HT1080 (cell line): ENCODE data around the gene STARD6. TPM values are rescaled to one million over a fixed set of nuclear protein-coding genes. Genes with fewer than 3 reads are reported as not detected.
A peak's percentile ranks its signal among the peaks of the same experiment; 100 is the strongest.
"Not testable (repeated sequence)": the region's sequence is repeated elsewhere in the genome, so short reads cannot be mapped to it uniquely, and the experiment has no call there.

Source experiments
- DNase-seq: peaks from one replicate; pipeline ENCODE4 v3.0.0-alpha.2; 2015; ENCODE audit warnings: low read depth
- polyA plus RNA-seq, 2 experiments: library from polyadenylated mRNA; depleted of rRNA; stranded (reverse); fragments of >200 nt; gene quantifications; 2 replicates each; pipeline ENCODE4 v1.2.3, GENCODE V29; 2015
- total RNA-seq: library from RNA; depleted of rRNA; stranded (reverse); fragments of >200 nt; shearing (Covaris generic); gene quantifications from 2 replicates; pipeline ENCODE4 v1.2.3, GENCODE V29; 2014; rRNA removed

STARD6 gene
- not detected in 2 replicates for total RNA-seq
- 0.10 and 0.51 TPM in 2 replicates for polyA plus RNA-seq (2015; cell fraction: cytosol; rRNA removed)
- 0.35 TPM in 1 of 2 replicates, not detected in the other for polyA plus RNA-seq (2015; cell fraction: nucleus; rRNA removed)

- peak; percentile 92 for DNase-seq
Observed at GRCh38 chr18:54357660-54358494, at the start of gene STARD6, which contains the start of gene C18orf54. Gene STARD6, minus strand, starts transcription at chr18:54357858. Its CDS starts 3,285 bp downstream, at chr18:54354573. Gene C18orf54, plus strand, starts transcription at chr18:54357906. Its CDS starts 2,667 bp downstream, at chr18:54360573.

GRCh38 chr18:54405290-54405689, 47.6 kb upstream of the STARD6 start:
- DNase-seq: no peak

GRCh38 chr18:54396760-54397159, 39.1 kb upstream of the STARD6 start:
- DNase-seq: no peak

GRCh38 chr18:54393648-54394294, 36.1 kb upstream of the STARD6 start:
- DNase-seq: no peak

- DNase-seq: peak; percentile 70
Observed at GRCh38 chr18:54392543-54393023, 34.9 kb upstream of the STARD6 start.

GRCh38 chr18:54390838-54391237, 33.2 kb upstream of the STARD6 start:
- DNase-seq: no peak

GRCh38 chr18:54389143-54389505, 31.5 kb upstream of the STARD6 start:
- DNase-seq: no peak

- DNase-seq: peak; percentile 96
Observed at GRCh38 chr18:54388203-54389142, 30.8 kb upstream of the STARD6 start.

GRCh38 chr18:54387631-54388030, 30.0 kb upstream of the STARD6 start:
- DNase-seq: peak; percentile 70

- not testable (repeated sequence) for DNase-seq
Observed at GRCh38 chr18:54386800-54387495, 29.3 kb upstream of the STARD6 start.

GRCh38 chr18:54386043-54386442, 28.4 kb upstream of the STARD6 start:
- no peak for DNase-seq

- DNase-seq: no peak
Observed at GRCh38 chr18:54382733-54383252, 25.1 kb upstream of the STARD6 start.

GRCh38 chr18:54382076-54382475, 24.4 kb upstream of the STARD6 start:
- DNase-seq: no peak

- DNase-seq: no peak
Observed at GRCh38 chr18:54381640-54382039, 24.0 kb upstream of the STARD6 start.

- no peak for DNase-seq
Observed at GRCh38 chr18:54378057-54378456, 20.4 kb upstream of the STARD6 start.

- DNase-seq: no peak
Observed at GRCh38 chr18:54360406-54360805, 2.7 kb upstream of the STARD6 start.

GRCh38 chr18:54359233-54359632, 1.6 kb upstream of the STARD6 start:
- no peak for DNase-seq

- peak; percentile 37 for DNase-seq
Observed at GRCh38 chr18:54358495-54359040, 910 bp upstream of the STARD6 start.

GRCh38 chr18:54357082-54357659, 487 bp downstream of the STARD6 start:
- peak; percentile 1 for DNase-seq
